HepG2 (cell line): ENCODE results near the gene FOXA1. TPM values are rescaled to one million over a fixed set of nuclear protein-coding genes. Genes with fewer than 3 reads are reported as not detected.

ENCODE experiments used
- ETV6 ChIP-seq: sonication (generic); formaldehyde crosslinking; conservative IDR thresholded peaks from 2 replicates; pipeline ENCODE4 v1.4.0; 2020; ENCODE audit warnings: missing genetic modification reagents
- GLMP ChIP-seq: sonication (generic); formaldehyde crosslinking; IDR thresholded peaks from 2 replicates; pipeline ENCODE4 v1.9.0; 2021; ENCODE audit warnings: missing genetic modification reagents, mild to moderate bottlenecking, borderline replicate concordance
- NCOA5 ChIP-seq: sonication (generic); formaldehyde crosslinking; IDR thresholded peaks from 2 replicates; pipeline ENCODE4 v1.4.0; 2020; ENCODE audit warnings: missing genetic modification reagents
- SNAPC2 ChIP-seq: sonication (generic); formaldehyde crosslinking; IDR thresholded peaks from 2 replicates; pipeline ENCODE4 v1.8.1; 2022; ENCODE audit warnings: mild to moderate bottlenecking, missing genetic modification reagents
- ZBTB43 ChIP-seq: sonication (generic); formaldehyde crosslinking; conservative IDR thresholded peaks from 2 replicates; pipeline ENCODE4 v1.4.0; 2020; ENCODE audit warnings: missing genetic modification reagents
- ZC3H13 ChIP-seq: sonication (generic); formaldehyde crosslinking; IDR thresholded peaks from 2 replicates; pipeline ENCODE4 v1.8.1; 2023; ENCODE audit warnings: mild to moderate bottlenecking, missing genetic modification reagents, moderate library complexity
- ZNF292 ChIP-seq: sonication (generic); formaldehyde crosslinking; IDR thresholded peaks from 2 replicates; pipeline ENCODE4 v1.8.1; 2022; ENCODE audit warnings: mild to moderate bottlenecking, low read depth, missing genetic modification reagents, borderline replicate concordance
- ZNF318 ChIP-seq: sonication (generic); formaldehyde crosslinking; IDR thresholded peaks from 2 replicates; pipeline ENCODE4 v1.4.0; 2020; ENCODE audit warnings: mild to moderate bottlenecking, missing genetic modification reagents
- ZNF510 ChIP-seq: sonication (generic); formaldehyde crosslinking; IDR thresholded peaks from 2 replicates; pipeline ENCODE4 v1.4.0; 2020; ENCODE audit warnings: low read depth, mild to moderate bottlenecking, missing genetic modification reagents
- ZNF567 ChIP-seq: sonication (generic); formaldehyde crosslinking; IDR thresholded peaks from 2 replicates; pipeline ENCODE4 v1.8.1; 2023; ENCODE audit warnings: mild to moderate bottlenecking, missing genetic modification reagents, borderline replicate concordance
- ZNF737 ChIP-seq: sonication (generic); formaldehyde crosslinking; IDR thresholded peaks from 2 replicates; pipeline ENCODE4 v1.5.0; 2020; ENCODE audit warnings: missing genetic modification reagents, mild to moderate bottlenecking, borderline replicate concordance
- ZNF770 ChIP-seq: sonication (generic); formaldehyde crosslinking; IDR thresholded peaks from 2 replicates; pipeline ENCODE4 v1.5.0; 2020; ENCODE audit warnings: mild to moderate bottlenecking, missing genetic modification reagents
- ZNF777 ChIP-seq: sonication (generic); formaldehyde crosslinking; IDR thresholded peaks from 2 replicates; pipeline ENCODE4 v1.4.0; 2020; ENCODE audit warnings: missing genetic modification reagents
- polyA plus RNA-seq, 8 experiments: library from polyadenylated mRNA; depleted of rRNA in 3 of 8; stranded (reverse) in 7 of 8; unstranded in 1 of 8; fragments of >200 nt; fragmentation: Illumina TruSeq in 4 of 8; extraction: Trizol in 4 of 8; gene quantifications; 2 replicates each; pipeline versions ENCODE4 v1.2.1 to v1.2.3, GENCODE V29; 2011 to 2016; ENCODE audit warnings: low read depth in 4 of 8, missing spikeins in 1 of 8, mixed read lengths in 1 of 8; ENCODE audit not compliant: insufficient read depth in 1 of 8
- total RNA-seq, 5 experiments: library from RNA; depleted of rRNA; stranded (reverse); fragments of >200 nt; fragmentation: Illumina TruSeq; extraction: Trizol; gene quantifications; 2 replicates each; pipeline ENCODE4 v1.2.3, GENCODE V29; 2016; ENCODE audit warnings: low read depth in 1 of 5

FOXA1 gene
- total and polyA plus RNA-seq, 2 of the 13 experiments (the other 11 are each of a cell fraction or from before 2014, with no cell fraction given): 43.4 to 58.6 TPM

GRCh38 chr14:37594971-37595808 lies at the start of gene FOXA1, which contains the start of gene TTC6 (continued):
- no peak for TF ChIP-seq ZNF318 (CRISPR knock-in tag)
- TF ChIP-seq ZNF567 (CRISPR knock-in tag): 0 out of 2 replicates have a peak, but pooled peaks have one; percentile 87
- peak; percentile 30 for TF ChIP-seq ETV6 (CRISPR knock-in tag)
- no peak; the same call in 1 of the 2 replicates for TF ChIP-seq ZNF737 (CRISPR knock-in tag)
- TF ChIP-seq ZNF292: no peak
- no peak for TF ChIP-seq NCOA5
- TF ChIP-seq ZC3H13: no peak
- no peak for TF ChIP-seq GLMP (CRISPR knock-in tag)
- peak; percentile 17; the same call in 1 of the 2 replicates for TF ChIP-seq ZNF770 (CRISPR knock-in tag)
- no peak; the same call in none of the 2 replicates for TF ChIP-seq SNAPC2 (CRISPR knock-in tag)
- TF ChIP-seq ZNF510 (CRISPR knock-in tag): no peak
- peak; percentile 71; the same call in 1 of the 2 replicates for TF ChIP-seq ZBTB43 (CRISPR knock-in tag)
- TF ChIP-seq ZNF777 (CRISPR knock-in tag): peak; percentile 13
